Activated naive CD4-positive, alpha-beta T cell treated with Interleukin-2 at 50 U/mL for 16 hours (primary cell): ENCODE measurements around the gene SH3GL3.
A peak's percentile ranks its signal among the peaks of the same experiment; 100 is the strongest.

Experiments used
- DNase-seq: peaks from one replicate; pipeline ENCODE4 v3.0.0-alpha.2; 2020

SH3GL3 gene

GRCh38 chr15:83446904-83447709 is at the start of gene SH3GL3:
TSS of gene SH3GL3 (plus strand) at chr15:83447341. CDS start at chr15:83447534, 193 bp downstream.
- peak; percentile 42 for DNase-seq

DNA sequence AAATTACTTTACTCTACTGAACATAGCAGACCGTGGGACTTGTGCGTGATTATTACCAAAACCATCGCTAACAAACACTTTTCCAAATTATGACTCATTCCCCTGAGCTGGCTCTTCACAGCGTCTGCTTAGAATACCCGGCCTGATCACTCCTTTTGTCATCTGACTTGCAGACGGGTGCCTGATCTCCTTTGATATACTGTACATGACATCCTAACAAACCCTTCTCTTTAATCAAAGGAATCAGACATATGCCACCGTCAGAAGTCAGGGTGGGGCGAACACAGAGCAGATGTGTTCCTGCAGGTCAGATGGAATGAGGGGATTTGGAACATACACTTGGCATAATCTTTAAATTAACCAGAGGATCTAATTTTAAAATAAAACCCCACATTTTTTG is 48.5 kb upstream of the SH3GL3 start:
- no peak for DNase-seq

DNA sequence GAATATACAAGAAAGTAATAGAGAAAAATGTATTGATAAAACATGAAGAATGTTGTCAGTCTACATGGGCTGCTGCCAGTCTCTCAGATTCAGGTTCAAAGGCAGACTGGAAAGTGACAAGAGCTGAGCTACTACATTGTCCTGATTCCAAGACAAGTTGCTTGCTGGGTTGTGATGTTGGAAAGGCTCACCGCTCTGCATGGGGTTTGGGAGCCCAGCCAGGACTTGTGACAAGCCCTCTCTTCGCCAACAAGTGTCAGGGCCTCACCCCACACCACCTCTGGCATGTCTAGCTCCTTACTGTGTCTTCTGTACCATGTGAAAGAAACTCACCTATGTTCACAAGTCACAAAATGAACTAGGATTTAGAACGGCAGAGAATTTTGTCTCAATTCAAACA is 43.0 kb upstream of the SH3GL3 start:
- DNase-seq, result no peak

DNA sequence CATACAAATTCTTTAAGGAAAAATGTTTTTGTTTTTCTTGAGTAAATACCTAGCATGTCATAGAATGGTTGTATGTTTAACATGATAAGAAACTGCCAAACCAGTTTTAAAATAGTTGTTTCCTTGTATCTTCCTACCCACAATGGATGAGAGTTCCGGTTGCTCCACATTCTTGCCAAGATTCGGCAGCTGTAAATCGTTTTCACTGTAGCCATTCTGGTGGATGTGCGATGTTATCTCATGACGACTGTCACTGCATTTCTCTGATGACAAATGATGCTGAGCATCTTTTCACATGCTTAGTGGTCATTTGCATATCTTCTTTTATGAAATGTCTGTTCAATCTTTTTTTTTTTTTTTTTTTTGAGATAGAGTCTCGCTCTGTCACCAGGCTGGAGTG is 36.6 kb upstream of the SH3GL3 start:
- no peak for DNase-seq

DNA sequence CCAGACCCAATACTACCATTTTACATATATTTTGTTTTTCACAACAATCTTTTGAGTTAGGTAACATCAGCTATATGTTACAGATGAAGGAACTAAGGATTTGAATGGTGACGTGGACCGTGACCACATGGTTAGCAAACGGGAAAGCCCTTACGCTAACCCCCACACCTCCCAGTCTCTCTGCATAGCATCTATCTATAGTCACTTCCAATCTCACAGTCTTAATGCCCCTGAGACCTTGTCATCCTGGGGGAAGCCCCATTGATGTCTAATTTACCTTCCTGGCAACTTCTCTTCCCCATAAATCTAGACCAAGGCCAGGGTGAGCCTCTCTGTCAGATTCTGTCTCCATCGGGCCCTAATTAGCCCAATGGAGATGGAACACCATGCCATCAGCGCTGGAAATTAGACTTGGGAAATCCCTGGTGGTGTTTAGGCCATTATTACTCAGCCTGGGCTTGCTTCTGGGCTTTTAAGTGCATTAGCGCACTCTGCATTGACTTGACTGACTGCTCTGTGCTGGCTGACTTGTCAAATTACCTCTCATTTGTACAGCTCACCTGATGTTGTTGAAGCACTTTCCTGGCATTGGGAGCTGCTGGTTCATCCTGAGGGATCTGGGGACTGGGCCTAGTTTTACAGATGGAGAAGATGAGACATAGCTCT is 34.0 kb upstream of the SH3GL3 start:
- no peak for DNase-seq

DNA sequence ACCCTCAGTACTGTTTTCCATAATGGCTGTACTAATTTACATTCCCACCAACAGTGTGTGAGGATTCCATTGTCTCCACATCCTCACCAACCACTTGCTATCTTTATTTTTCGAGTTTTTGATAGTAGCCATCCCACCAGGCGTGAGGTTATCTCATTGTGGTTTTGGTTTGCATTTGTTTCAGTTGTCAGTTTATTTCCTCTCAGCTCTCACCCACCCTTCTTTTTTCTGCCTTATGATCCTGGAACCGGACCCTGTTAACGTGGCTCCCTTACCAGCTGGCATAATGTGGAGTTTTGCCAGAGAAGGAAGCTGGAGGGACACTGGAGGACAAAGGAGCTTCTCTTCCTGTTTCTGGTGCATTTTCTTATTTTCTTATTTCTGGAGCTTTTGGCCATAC is 25.1 kb upstream of the SH3GL3 start:
- no peak for DNase-seq

- no peak for DNase-seq
Measured at GRCh38 chr15:83422541-83422940, 24.6 kb upstream of the SH3GL3 start.

DNA sequence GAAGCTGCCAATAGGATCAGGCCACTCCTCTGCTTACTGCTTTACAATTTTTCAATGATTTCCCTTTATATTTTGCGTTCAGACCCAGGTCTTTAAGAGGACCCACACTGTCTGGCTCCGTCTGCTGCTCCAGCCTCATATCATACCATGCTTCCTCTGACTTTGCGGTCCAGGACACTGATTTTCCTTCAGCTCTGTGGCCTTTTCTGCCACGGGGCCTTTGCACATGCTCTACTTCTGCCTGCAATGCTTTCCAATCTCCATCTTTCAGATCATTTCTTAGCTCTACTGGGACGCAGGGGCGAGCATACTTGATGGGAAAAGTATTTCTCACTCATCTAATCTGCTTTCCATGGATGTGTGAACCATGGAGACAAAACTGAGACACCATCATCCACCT is 23.0 kb upstream of the SH3GL3 start:
- no peak for DNase-seq

DNA sequence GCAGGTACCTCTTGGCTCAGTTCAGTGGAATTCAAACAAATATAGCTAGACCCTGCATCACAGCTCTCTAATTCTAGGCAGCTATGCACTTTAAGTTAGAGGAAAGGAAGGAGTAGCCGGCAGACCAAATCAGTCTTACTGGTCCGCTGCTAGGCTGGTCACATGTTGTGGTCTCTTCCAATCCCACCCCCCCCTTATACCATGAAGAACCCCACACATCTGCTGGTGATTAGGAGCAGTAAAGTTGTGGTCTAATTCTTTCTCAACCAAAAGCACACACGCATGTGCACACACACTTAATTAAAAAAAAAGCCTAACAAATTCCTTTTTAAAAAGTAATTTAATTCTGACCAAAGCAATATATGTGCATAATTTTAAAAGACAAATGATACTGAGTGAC is 16.7 kb upstream of the SH3GL3 start:
- no peak for DNase-seq

- no peak for DNase-seq
Measured at GRCh38 chr15:83431521-83431920, 15.6 kb upstream of the SH3GL3 start.

GRCh38 chr15:83435202-83435601 is 11.9 kb upstream of the SH3GL3 start:
- DNase-seq, result no peak

GRCh38 chr15:83435782-83436181 is 11.4 kb upstream of the SH3GL3 start:
- no peak for DNase-seq

- no peak for DNase-seq
Measured at GRCh38 chr15:83436513-83437158, 10.5 kb upstream of the SH3GL3 start.

GRCh38 chr15:83443076-83443847 is 3.9 kb upstream of the SH3GL3 start:
- DNase-seq, result no peak

DNA sequence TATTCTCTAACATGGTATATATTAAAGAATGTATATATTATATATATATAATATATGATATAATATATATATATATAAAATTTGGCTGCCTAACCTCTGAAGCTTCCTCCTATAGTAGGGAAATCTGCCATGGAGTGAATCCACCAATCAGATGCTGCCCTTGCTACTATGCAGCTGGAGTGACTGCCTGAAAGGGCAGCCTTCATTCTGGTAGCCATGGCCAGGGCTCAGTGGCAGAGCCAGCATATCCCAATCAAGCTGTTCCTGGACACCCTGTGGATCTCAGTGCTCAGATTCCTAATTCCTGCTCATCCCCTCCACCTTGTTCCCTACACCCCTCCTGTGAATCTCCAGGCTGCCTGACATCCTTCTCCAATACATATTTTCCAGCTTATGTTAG is 2.2 kb upstream of the SH3GL3 start:
- DNase-seq, result no peak

DNA sequence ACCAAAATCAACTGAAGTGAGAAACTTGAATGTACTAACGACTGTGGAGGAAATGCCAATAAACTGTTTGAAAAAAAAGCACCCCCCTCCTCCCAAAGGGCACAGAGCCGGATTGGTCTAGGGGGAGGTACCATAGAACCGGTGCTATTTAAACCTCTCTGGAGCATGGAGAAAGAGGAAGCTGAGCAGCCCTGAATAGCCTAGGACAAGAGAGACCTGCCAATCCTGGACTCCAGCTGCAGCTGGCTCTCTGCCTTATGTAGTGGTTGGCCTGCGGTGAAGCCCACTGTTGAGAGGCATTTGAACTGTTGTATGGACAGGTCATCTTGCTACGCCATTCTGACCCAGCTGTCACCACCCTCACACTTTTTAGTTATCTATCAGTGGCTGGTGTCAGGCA is 1.5 kb upstream of the SH3GL3 start:
- no peak for DNase-seq

- no peak for DNase-seq
Measured at GRCh38 chr15:83446417-83446816, 724 bp upstream of the SH3GL3 start.

- no peak for DNase-seq
Measured at GRCh38 chr15:83449250-83449671, 2.1 kb downstream of the SH3GL3 start.

DNA sequence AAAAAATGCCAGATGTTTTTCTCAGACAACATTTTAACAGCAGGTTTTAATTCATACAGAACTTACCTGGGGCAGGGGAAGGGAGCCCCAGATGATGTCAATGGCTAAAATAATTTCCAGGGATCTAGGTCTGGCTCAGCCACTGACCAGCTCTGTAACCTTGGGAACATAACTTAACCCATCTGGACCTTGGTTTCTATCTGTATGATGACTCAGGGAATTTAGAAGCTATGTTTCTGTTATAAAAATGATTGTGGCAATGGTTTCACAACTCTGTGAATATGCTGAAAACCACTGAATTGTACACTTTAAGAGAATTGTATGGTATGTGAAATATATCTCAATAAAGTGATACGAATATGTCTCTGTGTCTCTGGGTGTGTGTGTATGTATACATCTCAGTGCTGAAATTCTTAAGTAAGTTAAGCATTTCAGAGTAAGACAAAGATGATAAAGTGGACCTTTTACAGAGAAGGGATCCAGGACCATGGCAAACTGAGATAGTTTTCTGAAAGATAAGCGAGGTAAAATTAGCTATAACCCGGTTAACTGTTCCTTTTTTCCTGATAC is 2.9 kb downstream of the SH3GL3 start:
- no peak for DNase-seq

- DNase-seq, result no peak
Measured at GRCh38 chr15:83457149-83457548, 10.0 kb downstream of the SH3GL3 start.

GRCh38 chr15:83458381-83458780 is 11.2 kb downstream of the SH3GL3 start:
- no peak for DNase-seq

DNA sequence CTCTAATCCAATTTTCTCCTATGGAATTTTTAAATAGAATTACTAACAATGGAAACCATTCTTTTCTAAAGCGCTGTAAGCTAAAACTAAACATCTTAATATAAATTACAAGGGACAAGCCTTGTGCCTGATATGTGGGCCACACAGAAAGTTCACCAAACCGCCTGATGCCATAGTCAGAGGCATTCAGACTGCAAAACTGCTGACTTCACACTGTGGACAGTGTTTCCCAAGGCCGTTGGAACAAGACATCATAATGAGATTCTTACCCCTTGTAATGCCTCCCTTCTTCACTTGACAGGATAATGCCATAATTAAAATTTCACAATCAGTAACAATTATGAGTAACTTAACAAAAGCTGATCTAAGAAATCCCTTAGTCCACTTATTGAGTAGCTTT is 14.9 kb downstream of the SH3GL3 start:
- no peak for DNase-seq

DNA sequence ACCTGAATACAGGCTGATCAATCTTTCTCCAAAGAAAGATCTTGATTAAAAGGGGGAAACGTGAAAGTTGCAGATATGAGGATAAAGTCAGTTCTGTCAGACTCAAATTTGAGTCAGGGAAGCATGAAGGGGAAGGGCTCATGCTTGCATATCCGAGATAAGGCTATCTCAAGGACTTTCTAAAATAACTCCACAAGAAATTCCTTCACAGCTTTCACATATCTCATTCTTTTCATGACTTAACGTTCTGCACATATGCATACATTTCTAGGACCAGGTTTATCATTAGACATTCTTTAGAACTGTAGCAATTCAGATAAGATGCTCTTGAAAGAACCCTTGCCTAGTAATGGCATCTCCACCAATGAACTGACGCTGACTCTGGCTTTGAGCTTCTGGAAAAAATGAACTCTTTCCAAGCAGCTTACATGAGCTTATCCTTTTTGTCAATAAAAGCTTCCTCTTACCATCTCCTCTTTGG is 15.9 kb downstream of the SH3GL3 start:
- no peak for DNase-seq
